ENCODE results near the gene TNFSF9. TPM values are rescaled to one million over a fixed set of nuclear protein-coding genes. Genes with fewer than 3 reads are reported as not detected.

Gene TNFSF9
- total RNA-seq, 4 donors from 2014 or later, result 1.0 to 2.9 (median 1.7) TPM

DNA sequence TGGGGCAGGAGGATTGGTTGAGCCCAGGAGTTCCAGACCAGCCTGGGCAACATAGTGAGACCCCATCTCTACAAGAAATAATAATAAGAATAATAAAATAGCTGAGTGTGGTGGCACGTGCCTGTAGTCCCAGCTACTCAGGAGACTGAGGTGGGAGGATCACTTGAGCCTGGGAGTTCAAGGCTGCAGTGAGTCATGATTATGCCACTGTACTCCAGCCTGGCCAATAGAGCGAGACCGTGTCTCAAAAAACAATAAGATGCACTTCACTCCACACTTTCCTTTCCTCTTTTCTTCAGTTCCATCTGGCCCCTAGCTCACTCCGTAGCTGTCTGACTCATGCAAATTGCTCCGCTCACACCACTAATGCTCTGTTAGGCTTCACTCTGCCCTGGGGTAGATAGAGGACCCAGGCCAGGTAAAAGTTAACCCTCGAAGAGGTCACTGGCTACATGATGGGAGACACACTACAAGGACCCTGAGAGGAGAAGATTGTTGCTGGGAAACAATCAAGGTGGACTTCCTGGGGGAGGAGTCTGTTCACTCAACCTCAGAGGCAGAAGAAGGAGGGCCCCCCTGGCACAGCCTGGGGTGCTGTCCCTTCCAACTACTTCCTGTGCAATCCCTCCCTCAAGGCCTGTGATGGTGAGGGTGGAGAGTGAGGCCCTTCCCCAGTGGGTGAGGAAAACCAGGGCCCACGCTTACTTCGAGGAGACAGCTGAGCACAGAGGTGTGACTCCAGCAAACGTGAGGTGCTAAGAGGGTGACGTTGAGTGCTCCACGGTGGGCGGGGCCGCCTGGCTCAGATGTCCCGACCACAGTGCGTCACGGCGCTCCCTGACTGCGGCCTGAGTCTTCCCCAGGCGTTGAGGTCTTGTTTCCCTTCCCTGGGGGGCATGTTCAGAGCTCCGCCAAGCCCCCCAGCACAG is 8.8 kb upstream of the TNFSF9 start:
- H3K27me3 ChIP-seq, result no peaks in the 10 kb centered on the region
- no peak overlapping the region for H3K4me3 ChIP-seq
- no peak for DNase-seq (ENCODE audit: low spot score in 2 of 2)
- no peaks in the 10 kb centered on the region for H3K36me3 ChIP-seq
- TF ChIP-seq, protein P1, sequence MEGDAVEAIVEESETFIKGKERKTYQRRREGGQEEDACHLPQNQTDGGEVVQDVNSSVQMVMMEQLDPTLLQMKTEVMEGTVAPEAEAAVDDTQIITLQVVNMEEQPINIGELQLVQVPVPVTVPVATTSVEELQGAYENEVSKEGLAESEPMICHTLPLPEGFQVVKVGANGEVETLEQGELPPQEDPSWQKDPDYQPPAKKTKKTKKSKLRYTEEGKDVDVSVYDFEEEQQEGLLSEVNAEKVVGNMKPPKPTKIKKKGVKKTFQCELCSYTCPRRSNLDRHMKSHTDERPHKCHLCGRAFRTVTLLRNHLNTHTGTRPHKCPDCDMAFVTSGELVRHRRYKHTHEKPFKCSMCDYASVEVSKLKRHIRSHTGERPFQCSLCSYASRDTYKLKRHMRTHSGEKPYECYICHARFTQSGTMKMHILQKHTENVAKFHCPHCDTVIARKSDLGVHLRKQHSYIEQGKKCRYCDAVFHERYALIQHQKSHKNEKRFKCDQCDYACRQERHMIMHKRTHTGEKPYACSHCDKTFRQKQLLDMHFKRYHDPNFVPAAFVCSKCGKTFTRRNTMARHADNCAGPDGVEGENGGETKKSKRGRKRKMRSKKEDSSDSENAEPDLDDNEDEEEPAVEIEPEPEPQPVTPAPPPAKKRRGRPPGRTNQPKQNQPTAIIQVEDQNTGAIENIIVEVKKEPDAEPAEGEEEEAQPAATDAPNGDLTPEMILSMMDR (IDR thresholded peaks at IDR 0.05), result no peak
- TF ChIP-seq POLR2A (IDR thresholded peaks at IDR 0.05) (no peak), EP300 (IDR thresholded peaks at IDR 0.05) (no peak), POLR2AphosphoS5 (IDR thresholded peaks at IDR 0.05) (no peak)
- no peaks in the 10 kb centered on the region for H3K9me3 ChIP-seq
- H3K4me1 ChIP-seq, result peaks cover 16% of the 10 kb centered on the region
- H3K27ac ChIP-seq, result no peak overlapping the region
- WGBS, result 69% methylated on average over 9 of the region's 20 CpGs

DNA sequence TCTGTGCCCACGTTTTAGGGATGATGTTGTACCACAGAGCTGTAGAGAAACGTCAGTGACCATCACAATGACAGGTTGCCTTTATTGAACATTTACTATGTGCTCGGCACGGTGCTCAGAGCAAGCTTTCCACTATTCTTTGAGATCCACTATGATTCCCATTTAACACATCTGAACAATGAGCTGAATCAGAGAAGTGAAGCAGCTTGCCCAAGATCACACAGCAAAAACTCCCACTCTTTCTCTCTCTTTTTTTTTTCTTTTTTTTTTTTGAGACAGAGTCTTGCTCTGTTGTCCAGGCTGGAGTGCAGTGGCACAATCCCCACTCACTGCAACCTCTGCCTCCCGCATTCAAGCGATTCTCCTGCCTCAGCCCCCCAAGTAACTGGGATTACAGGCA is 8.1 kb upstream of the TNFSF9 start:
- H3K9me3 ChIP-seq, result no peaks in the 10 kb centered on the region
- H3K4me3 ChIP-seq, result no peak overlapping the region
- TF ChIP-seq, protein P1 (IDR thresholded peaks at IDR 0.05), result no peak
- no peak for TF ChIP-seq POLR2AphosphoS5 (IDR thresholded peaks at IDR 0.05)
- no peak for TF ChIP-seq POLR2A (IDR thresholded peaks at IDR 0.05)
- TF ChIP-seq EP300 (IDR thresholded peaks at IDR 0.05), result no peak
- no peaks in the 10 kb centered on the region for H3K36me3 ChIP-seq
- H3K27me3 ChIP-seq, result no peaks in the 10 kb centered on the region
- DNase-seq (ENCODE audit: low spot score in 2 of 2), result no peak
- H3K4me1 ChIP-seq, result peaks cover 12% of the 10 kb centered on the region
- H3K27ac ChIP-seq, result no peak overlapping the region
- WGBS, result 79% methylated on average over 6 of the region's 6 CpGs

DNA sequence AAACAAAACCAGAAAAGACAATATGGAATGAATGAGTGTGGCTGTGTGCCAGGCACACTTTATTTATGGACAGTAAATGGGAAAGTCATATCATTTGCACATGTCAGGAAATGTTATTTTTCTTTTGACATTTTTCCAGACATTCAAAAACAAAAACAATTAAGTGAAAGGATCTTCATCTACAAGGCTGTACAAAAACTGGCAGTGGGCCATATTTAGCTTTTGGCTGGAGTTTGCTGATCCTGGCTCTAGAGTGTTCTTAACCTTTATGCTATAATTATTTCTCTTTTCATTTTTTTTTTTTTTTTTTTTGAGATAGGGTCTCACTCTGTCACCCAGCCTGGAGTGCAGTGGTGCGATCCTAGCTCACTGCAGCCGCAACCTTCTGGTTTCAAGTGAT is 6.5 kb upstream of the TNFSF9 start:
- Histone ChIP-seq H3K27ac (no peak overlapping the region), H3K36me3 (no peaks in the 10 kb centered on the region), H3K9me3 (no peaks in the 10 kb centered on the region), H3K4me3 (no peak overlapping the region), H3K27me3 (no peaks in the 10 kb centered on the region), H3K4me1 (peaks cover 13% of the 10 kb centered on the region)
- 79% methylated on average over 2 of the region's 2 CpGs for WGBS
- TF ChIP-seq, protein P1 (IDR thresholded peaks at IDR 0.05), result no peak
- TF ChIP-seq EP300 (IDR thresholded peaks at IDR 0.05), result no peak
- no peak for TF ChIP-seq POLR2AphosphoS5 (IDR thresholded peaks at IDR 0.05)
- TF ChIP-seq POLR2A (IDR thresholded peaks at IDR 0.05), result no peak
- no peak for DNase-seq (ENCODE audit: low spot score in 2 of 2)

DNA sequence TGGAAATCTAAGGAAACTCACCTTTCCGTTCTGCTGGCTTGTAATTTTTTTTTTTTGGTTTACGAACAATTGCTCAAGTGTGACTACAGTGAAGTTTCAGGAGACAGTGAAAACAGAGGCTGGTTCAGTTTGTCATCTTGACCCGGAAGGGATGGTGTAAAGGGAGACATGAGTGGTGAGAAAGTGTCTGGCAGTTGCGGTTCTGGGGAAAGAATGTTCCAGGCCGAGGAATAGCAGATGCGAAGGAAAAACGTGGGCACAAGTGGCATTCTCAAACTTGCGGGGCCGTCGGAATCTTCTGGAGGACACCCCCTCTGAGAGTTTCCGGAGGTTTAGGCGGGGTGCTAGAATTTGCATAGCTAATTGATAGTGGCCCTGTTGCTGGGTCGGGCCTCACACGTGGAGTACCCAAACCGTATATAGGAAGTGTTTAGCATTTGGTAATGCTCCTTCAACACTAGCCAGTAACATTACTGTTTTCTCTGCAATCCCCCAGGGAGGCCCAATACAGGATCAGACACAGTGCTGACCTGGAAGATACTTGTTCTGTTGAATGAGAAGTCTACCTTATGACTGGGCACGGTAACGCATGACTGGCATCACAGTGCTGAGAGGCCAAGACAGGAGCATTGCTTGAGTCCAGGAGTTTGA is 2.8 kb upstream of the TNFSF9 start:
- Histone ChIP-seq H3K4me3 (no peak overlapping the region), H3K27me3 (peaks cover 12% of the 10 kb centered on the region), H3K9me3 (no peaks in the 10 kb centered on the region), H3K36me3 (no peaks in the 10 kb centered on the region), H3K4me1 (peaks cover 34% of the 10 kb centered on the region), H3K27ac (no peak overlapping the region)
- no peak for DNase-seq (ENCODE audit: low spot score in 2 of 2)
- WGBS, result 75% methylated on average over 17 of the region's 17 CpGs
- no peak for TF ChIP-seq POLR2AphosphoS5 (IDR thresholded peaks at IDR 0.05)
- TF ChIP-seq, protein P1 (IDR thresholded peaks at IDR 0.05), result no peak
- TF ChIP-seq POLR2A (IDR thresholded peaks at IDR 0.05), result no peak
- no peak for TF ChIP-seq EP300 (IDR thresholded peaks at IDR 0.05)

DNA sequence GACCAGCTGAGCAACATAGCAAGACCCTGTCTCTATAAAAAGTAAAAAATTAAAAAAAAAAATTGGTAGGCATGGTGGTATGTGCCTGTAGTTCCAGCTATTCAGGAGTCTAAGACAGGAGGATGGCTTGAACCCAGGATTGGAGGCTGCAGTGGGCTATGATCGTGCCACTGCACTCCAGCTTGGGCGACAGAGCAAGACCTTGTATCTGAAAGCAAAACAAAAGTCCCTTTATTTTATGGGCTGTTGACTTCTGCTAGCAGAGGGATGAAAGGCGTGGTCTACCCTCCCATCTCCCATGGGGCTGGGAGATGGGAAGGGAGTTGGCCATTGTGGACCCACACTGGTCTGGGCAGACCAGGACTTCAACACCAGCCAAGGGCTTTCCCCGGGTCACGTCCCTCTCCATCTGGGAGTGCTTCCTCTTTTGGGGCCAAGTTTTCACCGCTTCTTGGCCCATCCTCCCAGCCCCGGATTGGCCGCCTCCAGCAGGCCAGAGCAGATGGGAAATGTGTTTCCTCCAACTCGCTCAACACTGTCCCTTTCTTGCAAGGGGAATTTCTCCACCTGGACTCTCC is 2.2 kb upstream of the TNFSF9 start:
- Histone ChIP-seq H3K4me3 (no peak overlapping the region), H3K9me3 (no peaks in the 10 kb centered on the region), H3K27ac (no peak overlapping the region), H3K27me3 (peaks cover 14% of the 10 kb centered on the region), H3K36me3 (no peaks in the 10 kb centered on the region), H3K4me1 (peaks cover 34% of the 10 kb centered on the region)
- TF ChIP-seq EP300 (IDR thresholded peaks at IDR 0.05), result no peak
- TF ChIP-seq, protein P1 (IDR thresholded peaks at IDR 0.05), result no peak
- TF ChIP-seq POLR2A (IDR thresholded peaks at IDR 0.05), result no peak
- TF ChIP-seq POLR2AphosphoS5 (IDR thresholded peaks at IDR 0.05), result peak in 1 of 3 donors; percentile 16
- peak in 1 of 2 donors; percentile 74 for DNase-seq (ENCODE audit: low spot score in 2 of 2)
- 32% methylated on average over 8 of the region's 9 CpGs for WGBS
